ENCODE data around the gene BANF1.

- TF ChIP-seq CTCF (conservative IDR thresholded peaks at IDR 0.05) (no peak), EZH2 (IDR thresholded peaks at IDR 0.05; ENCODE audit: low read depth) (no peak)
Observed at GRCh38 chr11:66050581-66051231, 48.4 kb downstream of the BANF1 start.
